Activated CD8-positive, alpha-beta memory T cell treated with anti-CD3 and anti-CD28 coated beads for 36 hours (primary cell): ENCODE data around the gene HNRNPK. TPM values are rescaled to one million over a fixed set of nuclear protein-coding genes. Genes with fewer than 3 reads are reported as not detected.
"Not testable (repeated sequence)": the region's sequence is repeated elsewhere in the genome, so short reads cannot be mapped to it uniquely, and the experiment has no call there.

ENCODE experiments used
- CTCF ChIA-PET: fragments of 350-600 bp; sonication (Branson Sonifier 250); formaldehyde crosslinking; loops from one replicate; lab custom pipeline; 2021; ENCODE audit warnings: antibody characterized with exemption; lab: Charles Lee
- POLR2A ChIA-PET: fragments of 350-600 bp; sonication (Branson Sonifier 250); formaldehyde crosslinking; loops from one replicate; lab custom pipeline; 2021; ENCODE audit warnings: antibody characterized with exemption; lab: Charles Lee
- total RNA-seq, 2 experiments: library from RNA; stranded (reverse); gene quantifications; one replicate each; pipeline ENCODE4 v1.2.3, GENCODE V29; 2021

Gene HNRNPK
- total RNA-seq, 2 experiments from 2014 or later = 882 to 890 TPM

DNA sequence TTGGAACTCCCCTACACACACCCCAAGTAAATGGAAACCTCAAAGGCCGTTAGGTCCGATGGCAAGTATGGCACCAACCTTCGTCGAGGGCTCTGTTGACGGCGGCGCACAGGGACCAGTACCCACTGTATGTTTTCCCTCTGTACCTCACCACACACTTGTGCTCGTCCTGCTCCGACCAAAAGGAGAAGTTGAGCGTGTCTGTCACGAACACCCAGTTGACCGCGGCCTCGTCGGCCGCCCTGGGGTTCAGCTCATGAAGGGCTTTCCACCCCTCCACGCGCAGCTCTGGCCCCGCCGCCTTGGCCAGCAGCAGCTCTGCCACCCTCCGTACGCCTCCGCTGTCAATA lies 24.0 kb downstream of the HNRNPK start:
- ChIA-PET POLR2A (interaction anchor here (1.3 kb wide), 1 partner anchor 25 kb away, joined by 5 read pairs; the partner anchor contains the start of gene RMI1), CTCF (interaction anchor here (1.2 kb wide), 1 partner anchor 24 kb away, joined by 3 read pairs; the partner anchor contains the start of gene HNRNPK)

- CTCF ChIA-PET, POLR2A ChIA-PET: not testable (repeated sequence)
Observed at GRCh38 chr9:83948096-83948495, 31.9 kb downstream of the HNRNPK start.

DNA sequence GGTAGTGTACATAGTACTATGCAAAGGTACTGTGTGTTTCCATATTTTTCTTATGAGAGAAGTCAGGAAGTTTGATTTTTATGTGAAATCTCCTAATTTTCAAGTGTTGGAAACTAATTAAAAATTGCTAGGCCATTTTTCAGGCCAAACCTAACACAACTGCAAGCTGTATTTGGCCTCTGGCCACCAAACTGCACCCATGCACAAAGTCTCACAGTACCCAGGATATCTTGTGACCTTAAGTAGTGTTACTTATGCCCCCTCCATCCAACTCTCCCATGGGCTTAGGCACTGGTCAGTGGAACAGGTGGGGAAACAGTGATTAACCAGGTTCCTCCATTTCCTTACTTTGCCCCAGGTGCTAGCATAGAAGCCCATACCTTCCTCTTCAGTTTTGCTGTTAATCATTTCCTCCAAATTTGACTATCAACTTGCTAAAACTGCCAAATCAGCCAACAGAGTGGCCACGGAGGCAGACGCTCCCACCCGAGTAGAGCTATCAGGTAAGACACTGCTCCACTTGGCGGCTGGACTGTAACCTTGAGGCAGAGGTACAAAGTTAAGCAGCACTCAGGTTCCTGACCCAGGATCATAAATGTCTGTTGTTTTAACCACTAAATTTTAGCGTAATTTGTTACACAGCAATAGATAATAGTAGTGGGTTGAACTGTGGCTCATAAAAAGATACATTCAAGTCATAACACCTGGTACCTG lies 39.3 kb downstream of the HNRNPK start:
- CTCF ChIA-PET = interaction anchor here (1.9 kb wide), 1 partner anchor 232 kb away, joined by 5 read pairs; no protein-coding TSS in a partner anchor
- POLR2A ChIA-PET = no interaction called here

DNA sequence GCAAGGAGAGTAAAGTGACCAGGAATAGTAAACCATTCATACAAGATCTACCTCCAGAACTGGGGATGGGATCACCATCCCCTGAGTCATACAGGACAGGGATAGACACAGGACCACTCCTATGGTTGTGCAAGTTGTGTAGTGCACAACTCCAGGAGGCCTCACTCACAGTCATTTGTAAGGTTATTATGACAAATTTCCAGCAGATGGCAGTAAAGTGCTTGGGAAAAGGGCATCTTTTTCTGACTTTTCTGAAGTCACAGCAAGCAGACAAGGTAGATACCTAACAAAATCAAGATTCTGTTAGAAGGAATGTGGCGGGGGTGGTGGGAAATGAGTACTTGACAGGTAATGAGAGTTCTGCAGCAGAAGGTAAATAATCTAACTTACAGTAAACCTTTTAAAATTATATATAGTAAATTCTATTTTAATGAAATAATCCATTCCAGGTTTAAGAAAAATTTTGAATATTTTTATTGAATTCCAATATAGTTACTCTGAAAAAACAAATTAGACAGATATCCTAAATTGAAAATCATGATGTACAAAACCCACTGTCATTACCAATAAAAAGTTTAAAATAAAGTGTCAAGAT lies 42.1 kb downstream of the HNRNPK start:
- ChIA-PET POLR2A (no interaction called here), CTCF (interaction anchor here (0.8 to 1.7 kb wide), 3 partner anchors 13 to 235 kb away, joined by 4 to 6 read pairs (median 5); no protein-coding TSS in a partner anchor)

- ChIA-PET POLR2A (no interaction called here), CTCF (interaction anchor here (0.9 to 1.7 kb wide), 4 partner anchors 16 to 325 kb away, joined by 4 to 6 read pairs (median 4); no protein-coding TSS in a partner anchor)
Observed at GRCh38 chr9:83936523-83936922, 43.5 kb downstream of the HNRNPK start.

GRCh38 chr9:83935276-83935935 lies 44.6 kb downstream of the HNRNPK start:
- CTCF ChIA-PET = no interaction called here
- POLR2A ChIA-PET = no interaction called here

GRCh38 chr9:83934569-83935275 lies 45.3 kb downstream of the HNRNPK start:
- CTCF ChIA-PET = interaction anchor here (1.0 to 1.5 kb wide), 2 partner anchors 238 to 283 kb away, joined by 3 read pairs; no protein-coding TSS in a partner anchor

DNA sequence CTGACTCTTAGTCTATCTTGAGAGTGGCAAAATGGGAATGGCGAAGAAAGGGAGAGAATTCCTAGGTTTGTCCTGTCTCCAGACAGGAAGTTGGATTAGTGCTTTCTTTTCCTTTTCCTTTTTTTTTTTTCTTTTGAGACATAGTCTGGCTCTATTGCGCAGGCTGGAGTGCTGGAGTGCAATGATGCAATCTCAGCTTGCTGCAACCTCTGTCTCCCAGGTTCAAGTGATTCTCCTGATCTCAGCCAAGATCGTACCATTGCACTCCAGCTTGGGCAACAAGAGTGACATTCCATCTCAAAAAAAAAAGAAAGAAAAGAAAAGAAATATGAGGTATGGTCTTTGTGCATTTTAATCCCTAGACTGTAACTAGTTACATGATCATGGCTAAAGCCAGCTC lies 46.2 kb downstream of the HNRNPK start:
- CTCF ChIA-PET = interaction anchor here (0.6 to 1.5 kb wide), 4 partner anchors 239 to 1805 kb away, joined by 3 read pairs; no protein-coding TSS in a partner anchor

More at GRCh38 chr9:83934569-83935275, 45.3 kb downstream of the HNRNPK start:
- POLR2A ChIA-PET = no interaction called here

DNA sequence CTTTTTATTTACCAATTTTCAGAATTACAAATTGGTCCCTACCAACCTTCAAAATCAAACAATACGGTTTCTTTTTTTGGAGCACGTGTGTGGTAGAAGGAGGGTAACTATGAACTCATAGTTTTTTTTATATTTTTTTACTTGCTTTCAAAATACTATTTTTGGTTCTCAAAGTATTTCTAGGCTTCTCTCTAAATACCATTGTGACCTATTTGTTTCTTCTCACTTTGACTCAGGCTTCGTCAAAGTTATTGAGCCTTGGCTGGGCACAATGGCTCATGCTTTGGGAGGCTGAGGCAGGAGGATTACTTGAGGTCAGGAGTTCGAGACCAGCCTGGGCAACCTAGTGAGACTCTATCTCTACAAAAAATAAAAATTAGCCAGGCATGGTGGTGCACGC lies 47.2 kb downstream of the HNRNPK start:
- POLR2A ChIA-PET = no interaction called here

More for the DNA sequence above, 46.2 kb downstream of the HNRNPK start:
- POLR2A ChIA-PET = no interaction called here

DNA sequence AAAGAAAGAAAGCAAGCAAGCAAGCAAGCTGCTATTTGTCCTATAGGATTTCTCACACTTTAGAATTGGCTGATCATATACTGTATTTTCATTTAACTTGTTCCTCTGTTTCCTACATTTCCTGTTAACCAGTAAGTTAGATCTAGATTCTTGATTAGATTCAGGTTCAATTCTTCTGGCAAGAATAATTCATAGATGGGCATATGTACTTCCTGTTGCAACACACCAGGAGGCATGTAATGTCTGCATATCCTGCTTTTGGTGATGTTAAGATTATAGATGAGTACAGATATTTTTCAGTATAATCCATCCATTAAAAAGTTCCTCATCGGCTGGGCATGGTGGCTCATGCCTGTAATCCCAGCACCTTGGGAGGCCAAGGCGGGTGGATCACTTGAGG lies 48.0 kb downstream of the HNRNPK start:
- ChIA-PET POLR2A (no interaction called here), CTCF (no interaction called here)

More for the DNA sequence above, 47.2 kb downstream of the HNRNPK start:
- CTCF ChIA-PET = interaction anchor here (0.7 to 1.5 kb wide), 2 partner anchors 9 to 240 kb away, joined by 3 to 4 read pairs; no protein-coding TSS in a partner anchor

DNA sequence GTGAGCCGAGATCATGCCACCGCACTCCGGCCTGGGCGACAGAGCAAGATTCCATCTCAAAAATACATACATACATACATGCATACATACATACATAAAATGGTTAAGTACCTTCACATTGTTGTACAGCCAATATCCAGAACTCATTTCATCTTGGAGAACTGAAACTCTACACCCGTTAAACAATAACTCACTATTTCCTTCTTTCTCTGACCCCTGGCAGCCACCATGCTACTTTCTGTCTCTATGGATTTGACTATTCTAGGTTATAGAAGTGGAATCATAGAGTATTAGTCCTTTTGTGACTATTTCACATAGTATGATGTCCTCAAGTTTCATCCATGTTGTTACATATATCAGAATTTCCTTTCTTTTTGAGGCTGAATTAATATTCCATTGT lies 49.1 kb downstream of the HNRNPK start:
- ChIA-PET POLR2A (no interaction called here), CTCF (no interaction called here)

- ChIA-PET CTCF (no interaction called here), POLR2A (no interaction called here)
Observed at GRCh38 chr9:83927591-83927990, 52.4 kb downstream of the HNRNPK start.

- CTCF ChIA-PET = interaction anchor here (1.0 to 1.5 kb wide), 6 partner anchors 9 to 587 kb away, joined by 3 to 5 read pairs (median 4); partner anchors contain the start of gene HNRNPK
- POLR2A ChIA-PET = interaction anchor here (0.6 to 1.7 kb wide), 8 partner anchors 59 to 1818 kb away, joined by 3 to 15 read pairs (median 4); partner anchors contain the start of genes HNRNPK, IDNK, RMI1 and UBQLN1
Observed at GRCh38 chr9:83920927-83921707, 58.9 kb downstream of the HNRNPK start, which contains the start of gene KIF27. Gene KIF27 (minus strand): TSS chr9:83921432. CDS start chr9:83915591, 5,841 bp downstream.

GRCh38 chr9:83920469-83920926 lies 59.5 kb downstream of the HNRNPK start:
- ChIA-PET CTCF (interaction anchor here (1.0 to 1.5 kb wide), 6 partner anchors 9 to 586 kb away, joined by 3 to 5 read pairs (median 4); partner anchors contain the start of gene HNRNPK), POLR2A (interaction anchor here (0.9 to 1.7 kb wide), 3 partner anchors 60 to 298 kb away, joined by 5 to 15 read pairs (median 7); partner anchors contain the start of genes HNRNPK, IDNK, RMI1 and UBQLN1)

DNA sequence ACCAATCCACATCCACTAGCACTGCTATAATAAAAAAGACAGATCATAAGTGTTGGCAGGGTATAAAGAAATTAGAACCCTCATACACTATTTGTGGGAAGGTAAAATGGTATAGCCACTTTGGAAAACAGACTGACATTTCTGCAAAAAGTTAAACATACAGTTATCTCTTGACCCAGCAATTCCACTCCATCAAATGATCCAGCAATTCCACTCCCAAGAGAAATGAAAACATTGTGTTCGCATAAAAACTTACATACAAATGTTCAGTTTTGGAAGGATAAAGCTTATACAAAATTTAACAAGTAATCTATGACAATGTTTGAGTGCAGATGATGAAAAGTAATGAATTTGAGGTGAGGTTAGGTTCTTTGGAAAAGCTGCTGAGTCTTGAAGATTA lies 60.9 kb downstream of the HNRNPK start:
- CTCF ChIA-PET = interaction anchor here (1.2 kb wide), 1 partner anchor 374 kb away, joined by 3 read pairs; no protein-coding TSS in a partner anchor
- POLR2A ChIA-PET = no interaction called here
